HL-60 (cell line): ENCODE measurements around the gene KLHL20.
"Not testable (repeated sequence)": the region's sequence is repeated elsewhere in the genome, so short reads cannot be mapped to it uniquely, and the experiment has no call there.

Experiments used
- DNase-seq, 2 experiments: peaks; one replicate each; pipeline ENCODE4 v3.0.0-alpha.2; 2010 to 2020; ENCODE audit warnings: low read depth in 1 of 2, low spot score in 1 of 2
- H3K27ac ChIP-seq: fragments of 250-450 bp; sonication (Bioruptor Pico); replicated peaks from 2 replicates; pipeline ENCODE4 v1.5.1; 2020; ENCODE audit warnings: mild to moderate bottlenecking, moderate library complexity
- H3K27me3 ChIP-seq: fragments of 250-450 bp; sonication (Bioruptor Pico); 2 replicates; pipeline ENCODE4 v1.5.1; 2021; ENCODE audit warnings: mild to moderate bottlenecking, moderate library complexity; ENCODE audit not compliant: insufficient read depth, poor library complexity, severe bottlenecking
- H3K4me3 ChIP-seq: replicated peaks from 2 replicates; pipeline ENCODE4 v1.5.1; 2011; ENCODE audit warnings: mild to moderate bottlenecking, control low read depth, low read length; ENCODE audit not compliant: insufficient read depth
- GABPA ChIP-seq: IDR thresholded peaks from 2 replicates; pipeline ENCODE4 v1.6.1; 2012; ENCODE audit warnings: low read depth
- POLR2AphosphoS5 ChIP-seq: IDR thresholded peaks from 2 replicates; pipeline ENCODE4 v1.6.1; 2012; ENCODE audit warnings: low read depth
- SPI1 ChIP-seq: IDR thresholded peaks from 2 replicates; pipeline ENCODE4 v1.6.1; 2012; ENCODE audit warnings: low read depth, mild to moderate bottlenecking, borderline replicate concordance
- TF ChIP-seq, protein P1 (sequence below): IDR thresholded peaks from 2 replicates; pipeline ENCODE4 v1.6.1; 2012; ENCODE audit warnings: low read depth; ENCODE audit not compliant: insufficient replicate concordance
- TF ChIP-seq, protein P2 (sequence below): IDR thresholded peaks from one replicate; pipeline ENCODE4 v1.5.1; 2011; ENCODE audit warnings: low read length, control low read depth, inconsistent platforms; ENCODE audit not compliant: insufficient read depth

KLHL20 gene

DNA sequence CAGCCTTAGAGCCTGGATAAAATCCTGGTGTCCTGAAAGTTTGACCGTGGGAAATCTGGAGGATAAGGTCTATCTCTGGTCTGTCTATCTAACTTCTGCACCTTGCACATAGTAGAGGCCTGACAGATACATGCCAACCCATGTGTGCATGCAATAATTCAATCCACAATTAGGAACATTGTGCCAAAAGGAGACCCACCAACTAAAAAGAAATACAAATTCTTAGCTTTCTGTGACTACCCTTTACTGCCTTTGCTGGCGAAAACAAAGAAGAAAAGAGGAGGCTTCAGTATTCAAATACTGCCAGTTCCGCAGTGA lies 381 bp upstream of the KLHL20 start:
- H3K27ac ChIP-seq, result peak overlapping the region; percentile 83
- H3K27me3 ChIP-seq, result no peaks in the 10 kb centered on the region
- no peak for DNase-seq
- no peak for TF ChIP-seq SPI1
- TF ChIP-seq, protein P1, sequence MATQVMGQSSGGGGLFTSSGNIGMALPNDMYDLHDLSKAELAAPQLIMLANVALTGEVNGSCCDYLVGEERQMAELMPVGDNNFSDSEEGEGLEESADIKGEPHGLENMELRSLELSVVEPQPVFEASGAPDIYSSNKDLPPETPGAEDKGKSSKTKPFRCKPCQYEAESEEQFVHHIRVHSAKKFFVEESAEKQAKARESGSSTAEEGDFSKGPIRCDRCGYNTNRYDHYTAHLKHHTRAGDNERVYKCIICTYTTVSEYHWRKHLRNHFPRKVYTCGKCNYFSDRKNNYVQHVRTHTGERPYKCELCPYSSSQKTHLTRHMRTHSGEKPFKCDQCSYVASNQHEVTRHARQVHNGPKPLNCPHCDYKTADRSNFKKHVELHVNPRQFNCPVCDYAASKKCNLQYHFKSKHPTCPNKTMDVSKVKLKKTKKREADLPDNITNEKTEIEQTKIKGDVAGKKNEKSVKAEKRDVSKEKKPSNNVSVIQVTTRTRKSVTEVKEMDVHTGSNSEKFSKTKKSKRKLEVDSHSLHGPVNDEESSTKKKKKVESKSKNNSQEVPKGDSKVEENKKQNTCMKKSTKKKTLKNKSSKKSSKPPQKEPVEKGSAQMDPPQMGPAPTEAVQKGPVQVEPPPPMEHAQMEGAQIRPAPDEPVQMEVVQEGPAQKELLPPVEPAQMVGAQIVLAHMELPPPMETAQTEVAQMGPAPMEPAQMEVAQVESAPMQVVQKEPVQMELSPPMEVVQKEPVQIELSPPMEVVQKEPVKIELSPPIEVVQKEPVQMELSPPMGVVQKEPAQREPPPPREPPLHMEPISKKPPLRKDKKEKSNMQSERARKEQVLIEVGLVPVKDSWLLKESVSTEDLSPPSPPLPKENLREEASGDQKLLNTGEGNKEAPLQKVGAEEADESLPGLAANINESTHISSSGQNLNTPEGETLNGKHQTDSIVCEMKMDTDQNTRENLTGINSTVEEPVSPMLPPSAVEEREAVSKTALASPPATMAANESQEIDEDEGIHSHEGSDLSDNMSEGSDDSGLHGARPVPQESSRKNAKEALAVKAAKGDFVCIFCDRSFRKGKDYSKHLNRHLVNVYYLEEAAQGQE, result no peak
- TF ChIP-seq POLR2AphosphoS5, result no peak
- TF ChIP-seq GABPA, result no peak
- TF ChIP-seq, protein P2, sequence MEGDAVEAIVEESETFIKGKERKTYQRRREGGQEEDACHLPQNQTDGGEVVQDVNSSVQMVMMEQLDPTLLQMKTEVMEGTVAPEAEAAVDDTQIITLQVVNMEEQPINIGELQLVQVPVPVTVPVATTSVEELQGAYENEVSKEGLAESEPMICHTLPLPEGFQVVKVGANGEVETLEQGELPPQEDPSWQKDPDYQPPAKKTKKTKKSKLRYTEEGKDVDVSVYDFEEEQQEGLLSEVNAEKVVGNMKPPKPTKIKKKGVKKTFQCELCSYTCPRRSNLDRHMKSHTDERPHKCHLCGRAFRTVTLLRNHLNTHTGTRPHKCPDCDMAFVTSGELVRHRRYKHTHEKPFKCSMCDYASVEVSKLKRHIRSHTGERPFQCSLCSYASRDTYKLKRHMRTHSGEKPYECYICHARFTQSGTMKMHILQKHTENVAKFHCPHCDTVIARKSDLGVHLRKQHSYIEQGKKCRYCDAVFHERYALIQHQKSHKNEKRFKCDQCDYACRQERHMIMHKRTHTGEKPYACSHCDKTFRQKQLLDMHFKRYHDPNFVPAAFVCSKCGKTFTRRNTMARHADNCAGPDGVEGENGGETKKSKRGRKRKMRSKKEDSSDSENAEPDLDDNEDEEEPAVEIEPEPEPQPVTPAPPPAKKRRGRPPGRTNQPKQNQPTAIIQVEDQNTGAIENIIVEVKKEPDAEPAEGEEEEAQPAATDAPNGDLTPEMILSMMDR, result no peak
- peak overlapping the region; percentile 48 for H3K4me3 ChIP-seq

DNA sequence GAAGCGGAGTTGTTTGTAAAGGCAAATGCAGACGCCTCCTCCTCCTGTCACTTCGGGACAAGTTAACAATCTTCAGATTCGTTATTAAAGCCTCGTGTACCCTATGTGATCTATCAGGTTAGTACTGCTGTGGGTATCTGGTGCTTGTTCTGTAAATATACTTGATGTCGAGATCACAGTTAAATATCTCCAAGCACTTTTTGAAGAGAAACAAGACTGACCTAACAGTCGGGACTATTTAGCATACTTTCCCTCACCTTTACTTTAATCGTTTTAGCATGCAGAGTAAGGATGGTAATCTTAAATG lies 710 bp downstream of the KLHL20 start:
- Histone ChIP-seq H3K27ac (peak overlapping the region; percentile 83), H3K27me3 (no peaks in the 10 kb centered on the region), H3K4me3 (peak overlapping the region; percentile 48)
- no peak for DNase-seq
- TF ChIP-seq, protein P1, result no peak
- TF ChIP-seq GABPA (no peak), SPI1 (no peak), POLR2AphosphoS5 (no peak)
- TF ChIP-seq, protein P2, result no peak

DNA sequence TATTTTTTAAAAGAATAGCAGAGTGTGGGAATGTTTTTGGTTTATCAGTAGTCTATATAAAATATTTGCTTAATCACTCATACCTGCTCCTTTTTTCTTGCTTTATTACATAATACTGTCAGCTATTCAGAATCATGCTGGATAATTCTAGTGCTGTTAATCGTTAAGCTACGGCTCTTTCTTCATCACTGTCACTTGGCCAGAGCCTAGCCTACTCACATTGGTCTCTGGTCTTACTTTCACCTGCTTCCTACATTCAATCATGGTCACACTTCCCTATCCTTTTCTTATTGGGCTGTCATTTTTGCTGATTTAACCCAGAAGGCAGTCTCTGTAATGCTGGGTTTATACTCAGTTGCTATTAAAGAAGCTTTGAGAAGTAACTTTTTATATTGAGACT lies 2.5 kb downstream of the KLHL20 start:
- H3K27ac ChIP-seq, result no peak overlapping the region
- H3K27me3 ChIP-seq, result no peaks in the 10 kb centered on the region
- TF ChIP-seq, protein P1, result no peak
- TF ChIP-seq GABPA, result no peak
- TF ChIP-seq SPI1, result no peak
- no peak for TF ChIP-seq POLR2AphosphoS5
- TF ChIP-seq, protein P2, result no peak
- H3K4me3 ChIP-seq, result no peak overlapping the region
- peak in 1 of 2 experiments; percentile 15 for DNase-seq

DNA sequence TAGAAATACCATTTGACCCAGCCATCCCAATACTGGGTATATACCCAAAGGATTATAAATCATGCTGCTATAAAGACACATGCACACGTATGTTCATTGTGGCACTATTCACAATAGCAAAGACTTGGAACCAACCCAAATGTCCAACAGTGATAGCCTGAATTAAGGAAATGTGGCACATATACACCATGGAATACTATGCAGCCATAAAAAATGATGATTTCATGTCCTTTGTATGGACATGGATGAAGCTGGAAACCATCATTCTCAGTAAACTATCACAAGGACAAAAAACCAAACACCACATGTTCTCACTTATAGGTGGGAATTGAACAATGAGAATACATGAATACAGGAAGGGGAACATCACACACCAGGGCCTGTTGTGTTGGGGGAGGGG lies 16.6 kb downstream of the KLHL20 start:
- DNase-seq, H3K27me3 ChIP-seq, H3K27ac ChIP-seq, H3K4me3 ChIP-seq: not testable (repeated sequence)
